K562 (cell line): Measurements from ENCODE around the gene ARMC9. TPM values are rescaled to one million over a fixed set of nuclear protein-coding genes. Genes with fewer than 3 reads are reported as not detected.

Experiments used
- ATAC-seq: fragments of 200-7000 bp; cut with Tn5 transposase; 3 replicates; pipeline ENCODE4 v1.9.1; 2020; ENCODE audit warnings: moderate library complexity
- BruUV-seq: library from RNA; stranded (reverse); fragments of 400-500 nt; replicated peaks from 2 replicates; lab custom pipeline; 2021; lab: Mats Ljungman, UMichigan
- CTCF ChIA-PET: fragments of 300-600 bp; formaldehyde crosslinking; extraction: SDS; loops from one replicate; lab custom pipeline; 2021; ENCODE audit warnings: low intra/inter-chr PET ratio; lab: Yijun Ruan, JAX
- POLR2A ChIA-PET: fragments of 300-600, 350-650 bp; sonication (Branson Sonifier 250); formaldehyde crosslinking; extraction: SDS; loops from one replicate; lab custom pipeline; 2021; ENCODE audit warnings: antibody characterized with exemption, inconsistent platforms; lab: Yijun Ruan, JAX
- DNase-seq, 4 experiments: peaks; one replicate each; pipeline versions ENCODE4 v3.0.0 to v3.0.0-alpha.2; 2011 to 2018; ENCODE audit warnings: low spot score in 3 of 4, mixed read lengths in 3 of 4; ENCODE audit errors: extremely low read depth in 1 of 4
- FAIRE-seq: peaks from 2 replicates; lab custom pipeline; 2011; peaks lifted over from hg19 to GRCh38; lab: Jason Lieb, UNC
- H2AFZ ChIP-seq: 2 replicates; pipeline ENCODE4 v1.6.0; 2011; ENCODE audit warnings: low read depth, low read length, control low read depth, inconsistent platforms
- H3K27ac ChIP-seq: fragments of 200-600 bp; 3 replicates; pipeline ENCODE4 v1.8.0; 2011; ENCODE audit warnings: low read depth, mild to moderate bottlenecking, control low read depth, inconsistent platforms, low read length, moderate library complexity, mixed read lengths; ENCODE audit errors: extremely low read depth
- H3K27me3 ChIP-seq, 2 experiments: fragments of 300-600 bp in 1 of 2; 2 replicates in 1 of 2; 3 replicates in 1 of 2; pipeline versions ENCODE4 v1.6.0 to v1.8.0; 2011; ENCODE audit warnings: inconsistent platforms in 2 of 2, low read length in 2 of 2, mild to moderate bottlenecking in 1 of 2, mixed read lengths in 1 of 2, moderate library complexity in 1 of 2; ENCODE audit not compliant: control insufficient read depth in 2 of 2, insufficient read depth in 2 of 2
- H3K36me3 ChIP-seq: fragments of 300-600 bp; 3 replicates; pipeline ENCODE4 v1.8.0; 2011; ENCODE audit warnings: mild to moderate bottlenecking, low read length, inconsistent platforms; ENCODE audit not compliant: control insufficient read depth, insufficient read depth
- H3K4me1 ChIP-seq, 2 experiments: fragments of 200-600 bp in 1 of 2; replicated peaks in 1 of 2; 2 replicates in 1 of 2; 3 replicates in 1 of 2; pipeline versions ENCODE4 v1.5.1 to v1.8.0; 2011; ENCODE audit warnings: inconsistent platforms in 2 of 2, low read length in 2 of 2, mild to moderate bottlenecking in 1 of 2, mixed read lengths in 1 of 2, moderate library complexity in 1 of 2; ENCODE audit not compliant: control insufficient read depth in 2 of 2, insufficient read depth in 2 of 2
- H3K4me2 ChIP-seq: 2 replicates; pipeline ENCODE4 v1.6.1; 2011; ENCODE audit warnings: low read length, control low read depth, inconsistent platforms, mixed read lengths; ENCODE audit not compliant: insufficient read depth
- H3K4me3 ChIP-seq: fragments of 200-600 bp; sonication (generic), shearing (Covaris generic); 2 replicates; pipeline ENCODE4 v1.5.1; 2016; ENCODE audit warnings: control low read depth, inconsistent platforms
- H3K79me2 ChIP-seq: fragments of 200-600 bp; 3 replicates; pipeline ENCODE4 v1.8.0; 2011; ENCODE audit warnings: low read length, inconsistent platforms; ENCODE audit not compliant: control insufficient read depth, insufficient read depth
- H3K9ac ChIP-seq, 2 experiments: 2 replicates each; pipeline versions ENCODE4 v1.6.0 to v1.6.1; 2011; ENCODE audit warnings: low read depth in 2 of 2, low read length in 2 of 2, control low read depth in 1 of 2, inconsistent platforms in 1 of 2, mild to moderate bottlenecking in 1 of 2, mixed read lengths in 1 of 2; ENCODE audit not compliant: insufficient read depth in 1 of 2
- H3K9me1 ChIP-seq: one replicate; pipeline ENCODE4 v1.6.0; 2011; ENCODE audit warnings: inconsistent platforms, mild to moderate bottlenecking, low read length, moderate library complexity; ENCODE audit not compliant: control insufficient read depth, insufficient read depth
- H3K9me3 ChIP-seq: replicated peaks from 2 replicates; pipeline ENCODE4 v1.5.1; 2011; ENCODE audit warnings: low read depth, low read length, inconsistent platforms; ENCODE audit not compliant: control insufficient read depth, insufficient read depth
- H4K20me1 ChIP-seq: replicated peaks from 2 replicates; pipeline ENCODE4 v1.6.1; 2011; ENCODE audit warnings: low read length, inconsistent platforms, mixed read lengths; ENCODE audit not compliant: control insufficient read depth, insufficient read depth
- BCL6 ChIP-seq: fragments of 250-450 bp; sonication (Bioruptor Pico); IDR thresholded peaks from 2 replicates; pipeline ENCODE4 v1.4.0; 2020
- C11orf30 ChIP-seq: fragments of 450-650 bp; IDR thresholded peaks from 2 replicates; pipeline ENCODE4 v1.6.1; 2016; ENCODE audit warnings: low read depth, mild to moderate bottlenecking
- CBFA2T2 ChIP-seq: fragments of 450-650 bp; conservative IDR thresholded peaks from 2 replicates; pipeline ENCODE4 v1.6.1; 2017; ENCODE audit warnings: mild to moderate bottlenecking
- CC2D1A ChIP-seq: fragments of 450-650 bp; IDR thresholded peaks from 2 replicates; pipeline ENCODE4 v1.6.1; 2017; ENCODE audit warnings: mild to moderate bottlenecking
- ELF1 ChIP-seq: fragments of 200-800 bp; sonication (Bioruptor generic); IDR thresholded peaks from 2 replicates; pipeline ENCODE4 v1.6.1; 2016; ENCODE audit warnings: missing genetic modification characterization, missing compliant biosample characterization
- HDAC6 ChIP-seq: IDR thresholded peaks from 2 replicates; pipeline ENCODE4 v1.6.1; 2012; ENCODE audit warnings: low read depth, mild to moderate bottlenecking, control low read depth, inconsistent platforms, low read length, moderate library complexity
- MED1 ChIP-seq: sonication (generic); formaldehyde crosslinking; IDR thresholded peaks from 2 replicates; pipeline ENCODE4 v1.8.1; 2023; ENCODE audit warnings: missing genetic modification reagents, borderline replicate concordance
- STAT5B ChIP-seq: fragments of 250-450 bp; sonication (Bioruptor Pico); IDR thresholded peaks from 2 replicates; pipeline ENCODE4 v1.8.0; 2021; ENCODE audit warnings: mild to moderate bottlenecking, inconsistent platforms
- ZNF24 ChIP-seq: fragments of 450-650 bp; IDR thresholded peaks from 2 replicates; pipeline ENCODE4 v1.6.1; 2016
- ZNF551 ChIP-seq: fragments of 250-450 bp; sonication (Bioruptor Pico); IDR thresholded peaks from 2 replicates; pipeline ENCODE4 v1.5.0; 2021; ENCODE audit warnings: mild to moderate bottlenecking, moderate library complexity
- ZNF780A ChIP-seq: fragments of 250-450 bp; sonication (Bioruptor Pico); IDR thresholded peaks from 2 replicates; pipeline ENCODE4 v1.5.0; 2021; ENCODE audit warnings: mild to moderate bottlenecking
- WGBS: fragments of 100-300 bp; shearing (Covaris generic); methylation state at CpG from one replicate; pipeline ENCODE4 v1.1.6; 2016; ENCODE audit warnings: low coverage, mixed read lengths; ENCODE audit not compliant: insufficient coverage; ENCODE audit errors: missing lambda C conversion rate; 5-methylcytosine and 5-hydroxymethylcytosine counted together
- in situ Hi-C: fragments of 300-500 bp; cut with MboI; formaldehyde crosslinking; loops from 4 replicates; pipeline ENCODE4 v1.15.0; 2018; ENCODE audit warnings: inconsistent platforms, mixed read lengths
- intact Hi-C: fragments of 100-400 bp; cut with micrococcal nuclease; formaldehyde crosslinking; loops from 2 replicates; pipeline ENCODE4 v1.14.2; 2022
- polyA plus RNA-seq, 8 experiments: library from polyadenylated mRNA; depleted of rRNA in 4 of 8; stranded (reverse) in 5 of 8; unstranded in 3 of 8; fragments of >200 nt; fragmentation: Nextera tagmentation in 2 of 8; fragmentation: Illumina TruSeq in 1 of 8; extraction: Ambion mirVana in 2 of 8; extraction: Trizol in 1 of 8; gene quantifications; 2 replicates each; pipeline versions ENCODE4 v1.2.1 to v1.2.3, GENCODE V29; 2011 to 2014; ENCODE audit warnings: inconsistent platforms in 1 of 8, missing spikeins in 1 of 8
- total RNA-seq, 7 experiments: library from RNA; depleted of rRNA in 6 of 7; stranded (reverse); fragments of >200 nt in 6 of 7; fragmentation: Illumina TruSeq in 2 of 7; extraction: Trizol in 2 of 7; gene quantifications; 2 replicates each; pipeline versions ENCODE4 v1.2.1 to v1.2.3, GENCODE V29; 2011 to 2021; ENCODE audit warnings: low replicate concordance in 1 of 7
- TF ChIP-seq, protein P1 (sequence below): fragments of 450-650 bp; IDR thresholded peaks from 2 replicates; pipeline ENCODE4 v1.6.1; 2016
- TF ChIP-seq, protein P2 (sequence below): fragments of 450-650 bp; IDR thresholded peaks from 2 replicates; pipeline ENCODE4 v1.6.1; 2017; ENCODE audit warnings: antibody characterized with exemption, mild to moderate bottlenecking

The ARMC9 gene
- total and polyA plus RNA-seq, 9 of the 15 experiments (the other 6 are each of a cell fraction or from before 2014, with no cell fraction given) = 0.36 to 2.3 (median 1.1) TPM

DNA sequence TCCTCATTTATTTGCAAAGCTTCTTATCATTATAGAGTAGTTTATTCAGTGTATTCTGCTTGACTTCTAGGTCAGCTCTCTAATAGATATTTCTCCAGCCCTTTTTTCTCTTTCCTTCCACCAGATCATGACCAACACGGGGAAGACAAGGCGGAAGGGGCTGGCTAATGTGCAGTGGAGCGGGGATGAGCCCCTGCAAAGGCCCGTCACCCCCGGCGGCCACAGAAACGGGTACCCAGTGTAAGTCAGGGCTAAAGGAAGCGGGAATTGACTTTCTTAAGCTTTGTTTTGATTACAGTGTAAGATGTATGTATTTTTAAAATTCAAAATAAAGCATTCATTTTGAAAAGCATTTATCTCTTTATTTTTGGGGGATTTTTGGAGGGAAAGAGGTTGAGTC lies 146.4 kb downstream of the ARMC9 start:
- Histone ChIP-seq H3K9me1 (no peaks in the 10 kb centered on the region), H3K4me2 (no peak overlapping the region), H3K4me1 (peaks cover 0 to 5% of the 10 kb centered on the region in 2 experiments; a peak in 3 of 5 replicates), H3K4me3 (no peak overlapping the region), H3K27ac (no peak overlapping the region), H3K9me3 (peaks cover 1% of the 10 kb centered on the region; the same call in 1 of the 2 replicates), H4K20me1 (no peaks in the 10 kb centered on the region), H3K9ac (no peak overlapping the region), H3K36me3 (no peaks in the 10 kb centered on the region), H2AFZ (no peak overlapping the region), H3K79me2 (no peaks in the 10 kb centered on the region), H3K27me3 (peaks cover 4 to 12% of the 10 kb centered on the region in 2 experiments; a peak in 4 of 5 replicates)
- ChIA-PET POLR2A (no interaction called here), CTCF (no interaction called here)
- WGBS = 1% methylated on average over 8 of the region's 8 CpGs
- intact Hi-C loops = no loop called here
- DNase-seq (no peak), FAIRE-seq (no peak), ATAC-seq (no peak)
- in situ Hi-C loops = no loop called here
- TF ChIP-seq ZNF551 (CRISPR knock-in tag) = no peak
- no peak for TF ChIP-seq ZNF780A
- TF ChIP-seq ELF1 (tag) = no peak
- TF ChIP-seq C11orf30 = no peak
- no peak for TF ChIP-seq BCL6
- no peak for TF ChIP-seq STAT5B
- TF ChIP-seq ZNF24 = no peak
- TF ChIP-seq, protein P1, sequence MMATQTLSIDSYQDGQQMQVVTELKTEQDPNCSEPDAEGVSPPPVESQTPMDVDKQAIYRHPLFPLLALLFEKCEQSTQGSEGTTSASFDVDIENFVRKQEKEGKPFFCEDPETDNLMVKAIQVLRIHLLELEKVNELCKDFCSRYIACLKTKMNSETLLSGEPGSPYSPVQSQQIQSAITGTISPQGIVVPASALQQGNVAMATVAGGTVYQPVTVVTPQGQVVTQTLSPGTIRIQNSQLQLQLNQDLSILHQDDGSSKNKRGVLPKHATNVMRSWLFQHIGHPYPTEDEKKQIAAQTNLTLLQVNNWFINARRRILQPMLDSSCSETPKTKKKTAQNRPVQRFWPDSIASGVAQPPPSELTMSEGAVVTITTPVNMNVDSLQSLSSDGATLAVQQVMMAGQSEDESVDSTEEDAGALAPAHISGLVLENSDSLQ = no peak
- TF ChIP-seq, protein P2, sequence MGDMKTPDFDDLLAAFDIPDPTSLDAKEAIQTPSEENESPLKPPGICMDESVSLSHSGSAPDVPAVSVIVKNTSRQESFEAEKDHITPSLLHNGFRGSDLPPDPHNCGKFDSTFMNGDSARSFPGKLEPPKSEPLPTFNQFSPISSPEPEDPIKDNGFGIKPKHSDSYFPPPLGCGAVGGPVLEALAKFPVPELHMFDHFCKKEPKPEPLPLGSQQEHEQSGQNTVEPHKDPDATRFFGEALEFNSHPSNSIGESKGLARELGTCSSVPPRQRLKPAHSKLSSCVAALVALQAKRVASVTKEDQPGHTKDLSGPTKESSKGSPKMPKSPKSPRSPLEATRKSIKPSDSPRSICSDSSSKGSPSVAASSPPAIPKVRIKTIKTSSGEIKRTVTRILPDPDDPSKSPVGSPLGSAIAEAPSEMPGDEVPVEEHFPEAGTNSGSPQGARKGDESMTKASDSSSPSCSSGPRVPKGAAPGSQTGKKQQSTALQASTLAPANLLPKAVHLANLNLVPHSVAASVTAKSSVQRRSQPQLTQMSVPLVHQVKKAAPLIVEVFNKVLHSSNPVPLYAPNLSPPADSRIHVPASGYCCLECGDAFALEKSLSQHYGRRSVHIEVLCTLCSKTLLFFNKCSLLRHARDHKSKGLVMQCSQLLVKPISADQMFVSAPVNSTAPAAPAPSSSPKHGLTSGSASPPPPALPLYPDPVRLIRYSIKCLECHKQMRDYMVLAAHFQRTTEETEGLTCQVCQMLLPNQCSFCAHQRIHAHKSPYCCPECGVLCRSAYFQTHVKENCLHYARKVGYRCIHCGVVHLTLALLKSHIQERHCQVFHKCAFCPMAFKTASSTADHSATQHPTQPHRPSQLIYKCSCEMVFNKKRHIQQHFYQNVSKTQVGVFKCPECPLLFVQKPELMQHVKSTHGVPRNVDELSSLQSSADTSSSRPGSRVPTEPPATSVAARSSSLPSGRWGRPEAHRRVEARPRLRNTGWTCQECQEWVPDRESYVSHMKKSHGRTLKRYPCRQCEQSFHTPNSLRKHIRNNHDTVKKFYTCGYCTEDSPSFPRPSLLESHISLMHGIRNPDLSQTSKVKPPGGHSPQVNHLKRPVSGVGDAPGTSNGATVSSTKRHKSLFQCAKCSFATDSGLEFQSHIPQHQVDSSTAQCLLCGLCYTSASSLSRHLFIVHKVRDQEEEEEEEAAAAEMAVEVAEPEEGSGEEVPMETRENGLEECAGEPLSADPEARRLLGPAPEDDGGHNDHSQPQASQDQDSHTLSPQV = no peak
- no peak for TF ChIP-seq HDAC6
- TF ChIP-seq CBFA2T2 = no peak
- no peak for TF ChIP-seq MED1 (CRISPR knock-in tag)
- TF ChIP-seq CC2D1A = no peak
- no TSS peak for BruUV-seq
